Measurements from ENCODE around the gene IL34. TPM values are rescaled to one million over a fixed set of nuclear protein-coding genes. Genes with fewer than 3 reads are reported as not detected.

Gene IL34
- polyA plus RNA-seq, 1 donor (not counting 4 experiments of a cell fraction or from before 2014, with no cell fraction given), result 0.08 TPM

DNA sequence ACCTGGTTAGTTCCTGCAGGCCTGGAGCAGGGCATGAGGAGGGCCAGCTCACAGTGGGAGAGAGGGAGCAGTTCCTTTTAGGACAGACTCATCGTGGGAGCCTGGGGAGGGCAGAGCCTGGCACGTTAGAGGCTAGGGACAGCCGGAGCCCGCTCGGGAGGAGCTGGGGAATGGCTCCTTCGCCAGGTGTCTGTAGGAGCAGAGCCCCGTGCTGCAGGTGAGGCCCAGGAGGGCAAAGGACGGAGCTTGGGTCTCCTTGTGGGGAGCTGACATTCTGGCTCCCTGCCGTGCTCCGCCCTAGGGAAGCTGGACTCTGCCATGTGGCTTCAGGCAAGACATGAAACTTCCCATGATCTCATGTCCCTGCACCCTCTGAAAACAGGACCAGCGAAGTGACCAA is 58.2 kb downstream of the IL34 start:
- no peak for FAIRE-seq
- TF ChIP-seq, protein P1, sequence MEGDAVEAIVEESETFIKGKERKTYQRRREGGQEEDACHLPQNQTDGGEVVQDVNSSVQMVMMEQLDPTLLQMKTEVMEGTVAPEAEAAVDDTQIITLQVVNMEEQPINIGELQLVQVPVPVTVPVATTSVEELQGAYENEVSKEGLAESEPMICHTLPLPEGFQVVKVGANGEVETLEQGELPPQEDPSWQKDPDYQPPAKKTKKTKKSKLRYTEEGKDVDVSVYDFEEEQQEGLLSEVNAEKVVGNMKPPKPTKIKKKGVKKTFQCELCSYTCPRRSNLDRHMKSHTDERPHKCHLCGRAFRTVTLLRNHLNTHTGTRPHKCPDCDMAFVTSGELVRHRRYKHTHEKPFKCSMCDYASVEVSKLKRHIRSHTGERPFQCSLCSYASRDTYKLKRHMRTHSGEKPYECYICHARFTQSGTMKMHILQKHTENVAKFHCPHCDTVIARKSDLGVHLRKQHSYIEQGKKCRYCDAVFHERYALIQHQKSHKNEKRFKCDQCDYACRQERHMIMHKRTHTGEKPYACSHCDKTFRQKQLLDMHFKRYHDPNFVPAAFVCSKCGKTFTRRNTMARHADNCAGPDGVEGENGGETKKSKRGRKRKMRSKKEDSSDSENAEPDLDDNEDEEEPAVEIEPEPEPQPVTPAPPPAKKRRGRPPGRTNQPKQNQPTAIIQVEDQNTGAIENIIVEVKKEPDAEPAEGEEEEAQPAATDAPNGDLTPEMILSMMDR (optimal IDR thresholded peaks at IDR 0.05 in 1 of 3, IDR thresholded peaks at IDR 0.05 in 1 of 3, conservative IDR thresholded peaks at IDR 0.05 in 1 of 3; ENCODE audit: extremely low read depth in 1 of 3, insufficient read depth in 2 of 3, low read length in 3 of 3), result no peak
- Histone ChIP-seq H3K79me2 (ENCODE audit: control insufficient read depth, insufficient read depth, low read length) (no peaks in the 10 kb centered on the region), H4K20me1 (ENCODE audit: control insufficient read depth, extremely low read depth, insufficient read depth, low read length) (no peaks in the 10 kb centered on the region), H3K9me1 (ENCODE audit: control insufficient read depth, extremely low read depth, insufficient read depth, low read length) (no peaks in the 10 kb centered on the region), H3K4me1 (ENCODE audit: control insufficient read depth, extremely low read depth, insufficient read depth, low read length) (peaks cover 53% of the 10 kb centered on the region), H3K4me3 (ENCODE audit: control insufficient read depth in 2 of 3, extremely low read depth in 1 of 3, insufficient read depth in 2 of 3, low read depth in 1 of 3, low read length in 3 of 3) (no peak overlapping the region), H2AFZ (ENCODE audit: control insufficient read depth, low read length) (no peak overlapping the region), H3K27me3 (ENCODE audit: control insufficient read depth, extremely low read depth, insufficient read depth, low read length) (no peaks in the 10 kb centered on the region), H3K9me3 (ENCODE audit: control insufficient read depth, low read depth, low read length) (no peaks in the 10 kb centered on the region), H3K36me3 (ENCODE audit: control insufficient read depth in 2 of 2, extremely low read depth in 1 of 2, insufficient read depth in 2 of 2, low read length in 2 of 2) (peaks cover 0 to under 1% of the 10 kb centered on the region in 2 experiments), H3K4me2 (ENCODE audit: control insufficient read depth, extremely low read depth, insufficient read depth, low read depth, low read length) (no peak overlapping the region), H3K27ac (ENCODE audit: control insufficient read depth, insufficient read depth, low read length) (no peak overlapping the region), H3K9ac (ENCODE audit: control insufficient read depth, extremely low read depth, insufficient read depth, low read length) (no peak overlapping the region)
- dilution Hi-C loops (cut with MboI; ENCODE audit: extremely low pct_ligation_motif_present, low sequenced_read_pairs), result no loop called here
- no peak for DNase-seq (ENCODE audit: low read depth, low spot score)

DNA sequence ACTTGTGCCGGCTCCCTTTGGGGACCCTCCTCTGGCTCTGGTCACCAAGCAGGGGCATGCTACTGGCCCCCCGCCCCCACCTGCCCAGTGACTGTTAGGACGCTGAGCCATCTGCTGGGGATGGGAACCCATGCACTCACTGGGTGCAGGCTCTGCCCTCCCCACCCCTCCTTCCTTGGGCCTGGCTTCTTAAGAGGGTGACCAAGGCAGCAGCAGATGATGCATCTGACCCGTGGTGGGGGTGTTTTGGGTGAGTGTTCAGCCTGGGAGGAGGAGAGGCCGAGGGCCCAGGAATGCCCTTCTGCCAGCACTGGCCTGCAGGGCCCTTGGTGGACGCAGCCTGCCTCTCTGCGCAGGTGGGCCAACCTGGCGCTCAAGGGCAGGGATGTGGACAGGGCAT is 58.7 kb downstream of the IL34 start:
- DNase-seq (ENCODE audit: low read depth, low spot score), result no peak
- Histone ChIP-seq H3K9ac (ENCODE audit: control insufficient read depth, extremely low read depth, insufficient read depth, low read length) (no peak overlapping the region), H3K4me3 (ENCODE audit: control insufficient read depth in 2 of 3, extremely low read depth in 1 of 3, insufficient read depth in 2 of 3, low read depth in 1 of 3, low read length in 3 of 3) (no peak overlapping the region), H3K9me1 (ENCODE audit: control insufficient read depth, extremely low read depth, insufficient read depth, low read length) (no peaks in the 10 kb centered on the region), H3K27ac (ENCODE audit: control insufficient read depth, insufficient read depth, low read length) (no peak overlapping the region), H4K20me1 (ENCODE audit: control insufficient read depth, extremely low read depth, insufficient read depth, low read length) (no peaks in the 10 kb centered on the region), H3K4me1 (ENCODE audit: control insufficient read depth, extremely low read depth, insufficient read depth, low read length) (peaks cover 53% of the 10 kb centered on the region), H3K9me3 (ENCODE audit: control insufficient read depth, low read depth, low read length) (no peaks in the 10 kb centered on the region), H3K27me3 (ENCODE audit: control insufficient read depth, extremely low read depth, insufficient read depth, low read length) (no peaks in the 10 kb centered on the region), H3K79me2 (ENCODE audit: control insufficient read depth, insufficient read depth, low read length) (no peaks in the 10 kb centered on the region), H2AFZ (ENCODE audit: control insufficient read depth, low read length) (no peak overlapping the region), H3K4me2 (ENCODE audit: control insufficient read depth, extremely low read depth, insufficient read depth, low read depth, low read length) (no peak overlapping the region), H3K36me3 (ENCODE audit: control insufficient read depth in 2 of 2, extremely low read depth in 1 of 2, insufficient read depth in 2 of 2, low read length in 2 of 2) (no peaks in the 10 kb centered on the region)
- TF ChIP-seq, protein P1 (optimal IDR thresholded peaks at IDR 0.05 in 1 of 3, IDR thresholded peaks at IDR 0.05 in 1 of 3, conservative IDR thresholded peaks at IDR 0.05 in 1 of 3; ENCODE audit: extremely low read depth in 1 of 3, insufficient read depth in 2 of 3, low read length in 3 of 3), result no peak
- TF ChIP-seq EZH2 (IDR thresholded peaks at IDR 0.05; ENCODE audit: low read length), result no peak
- FAIRE-seq, result no peak
- dilution Hi-C loops (cut with MboI; ENCODE audit: extremely low pct_ligation_motif_present, low sequenced_read_pairs), result no loop called here
